Stimulated activated CD8-positive, alpha-beta memory T cell treated with anti-CD3 and anti-CD28 coated beads, Interleukin-7, amount 100 ng/mL, for 4 hours (primary cell): Measurements from ENCODE around the gene SLC38A3.
"Not testable (repeated sequence)": the region's sequence is repeated elsewhere in the genome, so short reads cannot be mapped to it uniquely, and the experiment has no call there.

Source experiments
- DNase-seq, 2 donors: peaks; one replicate each; pipeline ENCODE4 v3.0.0-alpha.2; 2020; ENCODE audit warnings: low read depth in 2 of 2

SLC38A3 gene

DNA sequence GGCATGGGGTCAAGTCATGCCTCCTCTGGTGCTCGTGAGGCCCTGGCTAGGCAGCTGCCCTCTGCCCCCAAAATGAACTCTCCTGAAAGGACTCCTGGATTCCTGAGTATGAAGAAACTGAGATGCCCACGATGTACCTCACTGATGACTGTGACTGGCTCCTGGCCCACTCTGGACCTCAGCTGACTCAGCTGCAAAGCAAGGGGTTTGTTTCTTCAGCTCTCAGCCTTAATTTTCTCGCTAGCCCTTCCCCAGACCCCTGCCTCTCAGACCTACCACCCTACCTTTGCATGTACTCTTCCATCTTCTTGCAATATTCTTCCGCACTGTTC is 25.7 kb downstream of the SLC38A3 start:
- no peak for DNase-seq

GRCh38 chr3:50231581-50231980 is 26.5 kb downstream of the SLC38A3 start:
- no peak for DNase-seq

DNA sequence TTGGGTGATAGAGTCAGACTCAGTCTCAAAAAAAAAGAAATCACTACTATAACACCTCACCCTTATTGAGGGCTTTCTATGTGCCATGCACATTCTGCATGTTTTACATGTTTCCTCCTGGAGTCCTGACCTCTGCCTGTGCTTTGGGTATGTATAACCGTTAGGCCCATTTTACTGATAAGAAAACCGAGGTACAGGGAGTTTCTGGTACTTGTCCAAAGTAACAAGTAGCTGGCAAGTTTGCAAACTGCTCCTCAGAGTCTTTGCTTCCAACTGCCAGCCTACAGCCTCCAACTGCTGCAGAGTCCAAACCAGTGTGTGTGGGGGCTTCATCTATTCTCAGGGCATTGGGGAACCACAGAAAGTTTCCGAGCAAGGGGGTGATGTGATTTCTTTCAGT is 27.2 kb downstream of the SLC38A3 start:
- no peak for DNase-seq

DNA sequence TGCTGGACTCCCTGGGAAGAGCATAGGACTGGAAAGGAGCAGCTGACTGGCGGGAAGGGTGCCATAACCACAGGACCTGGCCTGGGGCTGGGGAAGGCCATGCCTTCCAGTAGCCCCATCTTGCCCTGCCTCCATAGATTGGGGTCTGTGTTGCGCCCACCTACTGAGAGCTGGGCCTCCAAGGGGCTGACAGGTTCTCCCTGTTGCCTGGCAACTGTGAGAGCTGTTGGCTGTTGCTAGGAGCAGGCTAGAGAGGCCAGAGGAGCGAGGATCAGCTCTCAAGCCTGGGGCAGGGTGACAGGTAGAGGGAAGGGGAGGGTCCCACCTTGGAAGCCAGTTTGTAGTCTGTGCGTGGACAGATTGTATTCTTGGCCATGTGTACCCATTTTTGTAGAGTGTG is 28.1 kb downstream of the SLC38A3 start:
- no peak for DNase-seq

DNA sequence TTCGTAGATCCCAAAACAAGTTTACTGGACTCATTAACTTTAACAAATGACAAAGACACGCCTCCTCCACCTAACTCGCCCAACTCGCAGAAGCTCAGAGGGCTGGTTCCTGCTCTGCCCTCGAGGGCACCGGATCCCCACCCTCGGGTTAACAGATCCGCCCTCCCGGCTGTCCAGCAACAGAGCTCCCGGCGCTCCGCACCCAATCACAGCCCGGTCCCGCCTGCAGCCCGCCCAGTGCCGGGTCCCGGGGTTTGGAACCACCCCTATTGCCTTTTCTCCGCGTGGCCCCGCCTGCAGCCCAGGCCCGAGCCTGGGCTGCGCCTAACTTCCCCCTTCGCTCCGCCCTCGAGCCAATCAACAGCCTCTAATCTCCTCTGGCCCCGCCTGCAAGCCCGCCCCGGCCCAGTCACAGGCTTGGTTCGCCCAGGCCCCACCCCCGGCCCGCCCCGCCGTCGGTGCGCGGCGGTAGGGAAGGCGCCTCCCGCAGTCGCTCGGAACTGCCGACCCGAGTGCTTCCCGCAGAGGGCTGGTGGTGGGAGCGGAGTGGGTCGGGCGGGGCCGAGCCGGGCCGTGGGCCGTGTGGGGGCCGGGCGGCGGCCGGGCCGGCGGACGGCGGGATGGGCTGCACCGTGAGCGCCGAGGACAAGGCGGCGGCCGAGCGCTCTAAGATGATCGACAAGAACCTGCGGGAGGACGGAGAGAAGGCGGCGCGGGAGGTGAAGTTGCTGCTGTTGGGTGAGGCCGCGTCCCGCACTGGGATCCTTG is 30.8 kb downstream of the SLC38A3 start, which contains the start of gene GNAI2:
GNAI2 (plus strand) TSS at position 489 of the 768 bp plus-strand sequence; CDS start at position 621, 132 bp downstream.
- peak; percentile 97 to 99 for DNase-seq

DNA sequence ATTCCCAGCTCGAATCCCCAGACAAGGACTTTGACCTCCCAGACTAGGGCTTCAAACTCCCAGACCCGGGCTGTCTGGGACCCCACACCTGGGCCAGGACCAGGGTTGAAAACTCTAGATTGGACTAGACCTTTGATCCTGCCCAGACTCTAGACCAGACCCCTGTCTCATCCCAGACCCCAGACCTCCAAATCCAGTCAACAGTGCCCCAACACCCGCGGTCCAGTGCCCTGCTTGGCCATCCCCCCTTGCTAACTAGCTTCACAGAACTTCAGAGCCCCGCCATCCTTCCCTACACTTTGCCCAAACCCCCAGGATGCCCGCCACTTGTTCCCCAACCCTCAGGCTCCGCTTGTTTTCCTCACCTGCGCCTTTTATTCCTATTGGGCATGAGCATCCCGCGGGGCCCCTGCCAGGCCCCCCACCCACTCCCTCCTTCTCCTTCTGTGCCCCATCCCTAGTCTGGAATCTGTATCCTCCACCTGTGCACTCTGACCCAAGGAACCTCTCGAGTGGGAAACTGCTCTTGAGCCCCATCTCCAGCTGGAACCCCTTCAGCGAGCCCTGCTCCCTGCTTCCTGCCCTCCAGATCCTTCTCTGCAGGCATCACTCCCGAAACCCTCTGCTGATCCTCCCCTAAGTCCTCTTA is 31.5 kb downstream of the SLC38A3 start:
- no peak for DNase-seq

DNA sequence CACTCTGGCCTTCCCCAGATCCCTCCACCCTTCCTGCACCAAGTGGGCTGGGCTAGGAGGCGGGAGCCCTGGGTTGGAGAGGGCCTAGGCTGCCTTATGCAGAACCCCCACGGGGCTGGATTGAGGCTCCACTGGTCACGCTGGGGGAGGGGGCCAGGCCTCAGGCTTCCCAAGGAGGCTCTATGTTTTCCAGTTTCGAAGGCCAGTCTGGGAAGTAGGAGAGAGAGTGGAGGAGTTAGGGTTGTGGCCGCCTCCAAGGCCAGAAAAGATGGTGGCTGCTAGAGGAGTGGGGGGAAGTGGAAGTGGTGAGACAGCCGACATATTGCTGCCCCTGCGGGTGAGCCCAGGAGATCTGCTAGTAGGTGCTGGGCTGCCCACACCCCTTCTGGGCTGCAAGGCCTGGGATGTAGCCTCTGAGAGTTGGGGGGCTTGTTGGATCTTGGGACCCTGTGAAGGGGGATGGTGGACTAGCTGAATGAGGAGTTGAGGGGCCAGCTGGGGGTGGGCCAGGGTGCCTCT is 32.1 kb downstream of the SLC38A3 start:
- no peak for DNase-seq

DNA sequence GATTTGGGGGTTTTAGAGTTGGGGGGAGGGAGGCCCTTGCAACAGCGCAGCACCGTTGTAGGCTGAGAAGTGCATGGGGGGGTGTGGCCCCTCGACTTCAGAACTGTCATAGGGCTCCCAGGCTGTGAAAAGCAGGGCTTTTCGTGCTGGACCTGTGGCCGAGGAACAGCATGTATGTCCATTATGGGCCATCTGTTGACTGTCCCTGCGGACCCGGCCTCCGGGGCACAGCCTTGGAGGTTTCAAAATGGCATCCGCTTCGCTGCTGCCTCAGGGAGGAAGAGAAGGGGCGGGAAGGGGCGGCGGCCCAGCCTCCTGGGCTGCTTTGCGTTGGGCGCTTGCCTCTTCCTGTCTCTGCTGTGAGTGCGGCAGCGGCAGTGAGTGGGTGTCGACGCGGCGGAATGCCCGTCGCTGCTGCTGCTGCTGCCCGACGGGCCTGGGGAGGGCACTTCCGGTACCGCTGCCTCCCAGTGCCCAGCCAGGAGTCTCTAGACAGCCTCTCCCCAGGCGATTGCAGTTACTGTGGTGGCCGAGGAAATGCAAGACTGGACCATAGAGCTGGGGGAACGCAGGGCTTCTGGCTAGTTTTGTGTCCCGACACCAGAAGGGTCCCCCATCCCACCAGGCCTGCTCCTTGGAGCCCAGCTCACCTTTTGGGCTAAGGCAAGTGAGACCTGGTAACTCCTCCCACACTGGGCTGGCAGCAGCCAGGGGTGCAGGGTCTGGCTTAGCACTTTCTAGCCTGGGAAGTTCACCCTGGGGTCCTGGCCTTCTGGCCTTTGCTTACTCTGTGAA is 32.9 kb downstream of the SLC38A3 start:
- DNase-seq, result peak; percentile 78 to 86

GRCh38 chr3:50238549-50239026 is 33.5 kb downstream of the SLC38A3 start:
- no peak for DNase-seq

DNA sequence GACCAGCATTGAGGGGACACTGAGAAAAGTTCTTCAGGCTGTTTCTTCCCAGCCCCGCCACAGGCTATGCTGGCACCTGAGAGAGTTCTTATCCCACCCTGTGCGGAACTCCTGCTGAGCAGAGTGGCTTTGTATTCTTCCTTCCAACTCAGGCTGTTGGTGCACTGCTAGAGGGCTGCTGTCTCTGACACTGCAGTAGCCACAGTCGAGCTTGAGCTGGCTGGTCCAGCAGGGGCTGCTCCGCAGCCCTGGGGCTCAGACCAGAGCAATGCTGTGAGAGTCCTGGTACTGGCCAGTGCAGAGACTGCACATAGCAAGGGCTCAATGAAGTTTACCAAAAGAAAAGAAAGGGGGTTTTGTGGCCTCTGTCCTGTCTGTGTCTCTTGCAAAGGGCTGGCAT is 34.6 kb downstream of the SLC38A3 start:
- no peak for DNase-seq

DNA sequence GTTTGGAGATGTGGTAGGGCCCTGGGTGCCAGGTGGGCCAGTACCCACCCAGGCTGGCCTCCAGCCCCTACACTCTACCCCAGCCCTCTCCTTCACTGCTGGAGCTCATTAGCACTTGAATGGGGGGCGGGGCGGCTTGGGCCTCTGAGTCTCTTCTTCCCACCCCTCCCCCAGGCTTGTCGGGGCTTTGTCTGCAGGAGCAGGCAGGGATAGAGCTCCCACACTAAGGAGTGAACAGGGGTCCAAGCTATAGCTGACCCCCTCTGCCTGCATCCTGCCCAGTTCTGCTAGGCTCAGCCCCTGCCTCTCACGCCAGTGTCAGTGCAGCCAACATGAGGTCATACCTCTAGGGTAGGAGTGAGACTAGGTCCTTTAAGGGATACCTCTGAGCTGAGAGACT is 36.1 kb downstream of the SLC38A3 start:
- no peak for DNase-seq

DNA sequence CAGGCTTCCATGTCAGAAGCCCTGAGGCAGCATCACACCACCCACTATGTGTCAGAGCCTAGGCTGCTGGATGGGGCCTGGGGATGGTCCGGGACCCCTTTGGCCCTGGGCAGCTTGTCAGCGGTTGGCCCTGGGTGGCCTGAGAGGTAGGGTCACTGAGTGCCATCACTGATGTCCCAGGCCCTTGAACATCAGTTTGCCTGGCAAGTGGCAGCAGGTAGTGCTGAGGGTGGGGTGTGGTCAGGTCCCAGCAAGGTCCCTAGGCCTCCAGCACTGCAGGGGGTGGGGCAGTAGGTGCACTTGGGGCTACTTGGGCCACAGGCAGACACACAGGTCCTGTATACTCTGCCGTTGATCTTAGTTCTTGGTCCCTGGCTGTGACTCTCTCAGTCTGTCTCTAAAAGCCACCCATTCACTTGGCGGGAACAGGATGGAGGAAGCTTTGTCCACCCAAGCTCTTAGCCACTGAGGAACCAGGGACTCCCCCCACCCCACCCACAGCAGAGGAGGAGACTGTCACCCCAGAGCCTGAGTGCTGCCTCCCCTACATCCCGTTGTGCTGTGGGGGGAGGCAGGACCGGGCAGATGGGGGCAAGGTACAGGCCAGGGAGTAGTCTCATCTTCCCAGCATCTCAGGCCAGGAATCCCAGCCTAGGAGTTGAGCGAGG is 36.8 kb downstream of the SLC38A3 start:
- no peak for DNase-seq

DNA sequence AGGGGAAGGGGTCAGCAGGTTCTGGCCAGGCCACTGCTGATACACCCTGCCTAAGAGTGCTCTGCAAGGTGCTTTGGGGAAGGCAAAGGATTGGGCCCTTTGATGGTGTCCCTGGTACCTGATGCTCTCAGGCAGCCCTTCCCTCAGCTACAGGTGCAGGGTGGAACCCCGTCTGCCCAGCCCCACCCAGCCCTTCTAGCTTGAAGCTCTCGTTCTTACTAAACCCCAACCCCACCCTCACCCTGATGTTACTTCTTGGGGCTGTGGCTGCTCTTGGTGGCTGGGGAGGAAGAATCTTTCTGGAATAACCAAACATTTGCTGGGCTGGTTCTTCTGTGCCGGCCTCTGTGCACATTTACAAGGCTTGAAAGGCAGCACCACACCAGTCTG is 37.3 kb downstream of the SLC38A3 start:
- no peak for DNase-seq

GRCh38 chr3:50242851-50243542 is 37.9 kb downstream of the SLC38A3 start:
- peak; percentile 4 to 30 for DNase-seq

GRCh38 chr3:50243543-50243895 is 38.4 kb downstream of the SLC38A3 start:
- DNase-seq, result no peak

- not testable (repeated sequence) for DNase-seq
These were observed 39.7 kb downstream of the SLC38A3 start for GRCh38 chr3:50244813-50245212.

GRCh38 chr3:50245251-50245745 is 40.2 kb downstream of the SLC38A3 start:
- no peak for DNase-seq

DNA sequence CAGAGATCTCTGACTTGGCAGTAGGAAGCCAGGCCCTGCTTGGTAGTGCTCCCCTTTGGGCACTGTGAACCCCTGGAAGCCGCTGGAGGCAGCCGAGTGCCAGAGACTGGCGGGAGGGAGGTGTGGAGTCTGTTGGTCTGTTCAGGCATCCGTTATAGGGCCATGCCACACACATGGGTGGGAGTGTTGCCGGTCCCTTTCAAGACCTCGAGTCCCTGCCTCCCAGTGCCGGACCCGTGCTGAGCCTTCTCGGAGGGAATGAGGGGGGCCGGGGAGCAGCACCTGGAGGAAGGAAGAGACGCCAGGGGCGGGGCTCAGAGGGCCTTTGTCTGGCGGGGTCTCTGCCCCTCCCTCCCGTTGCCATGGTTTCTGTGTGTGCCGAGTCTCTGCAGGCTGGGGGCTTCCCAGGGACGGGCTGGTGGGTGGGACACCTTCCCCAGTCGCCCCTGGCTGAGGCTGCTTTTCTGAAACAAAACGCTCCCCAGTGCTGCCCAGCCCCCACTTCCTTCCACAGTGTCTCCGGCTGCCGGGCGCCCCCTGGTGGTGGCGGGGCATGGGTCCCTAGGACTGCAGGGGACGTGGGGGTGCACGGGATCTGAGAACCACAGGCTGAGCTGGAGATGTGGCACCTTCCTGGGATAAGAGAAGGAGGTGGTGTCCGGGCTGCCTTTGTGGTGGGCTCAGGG is 40.9 kb downstream of the SLC38A3 start:
- peak; percentile 87 to 89 for DNase-seq

GRCh38 chr3:50246517-50246954 is 41.5 kb downstream of the SLC38A3 start:
- peak; percentile 79 to 83 for DNase-seq

DNA sequence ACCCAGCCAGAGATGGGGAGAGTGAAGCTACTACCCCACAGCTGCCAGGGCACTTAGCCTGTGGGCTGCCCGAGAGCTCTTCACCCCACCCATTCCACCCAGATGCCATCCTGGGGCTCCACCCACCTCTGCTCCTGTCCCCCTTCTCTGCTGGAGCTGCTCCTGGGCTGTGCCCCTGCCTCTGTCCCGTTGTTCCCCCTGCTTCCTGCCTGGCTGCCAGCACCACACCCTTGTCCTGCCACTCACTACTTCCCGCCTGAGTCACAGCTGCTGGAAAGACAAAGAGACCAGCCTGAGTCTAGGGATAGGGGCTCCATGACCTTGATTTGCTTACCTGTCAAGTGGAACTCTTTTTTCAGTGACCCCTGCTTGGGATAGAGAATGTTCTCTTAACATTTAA is 43.3 kb downstream of the SLC38A3 start:
- no peak for DNase-seq
